Breast epithelium (tissue), 3 donors: ENCODE data around the gene FRRS1.

Source experiments
- POLR2A ChIP-seq: fragments of 450-650 bp; IDR thresholded peaks from one replicate; pipeline ENCODE4 v1.6.1; 2016; ENCODE audit warnings: antibody characterized with exemption, mild to moderate bottlenecking, moderate library complexity
- TF ChIP-seq, protein P1 (sequence below), 3 donors: fragments of 450-650 bp; IDR thresholded peaks; one replicate each; pipeline ENCODE4 v1.5.1; 2016 to 2017; ENCODE audit warnings: antibody characterized with exemption in 3 of 3, mild to moderate bottlenecking in 3 of 3, moderate library complexity in 3 of 3

- no peak for TF ChIP-seq POLR2A
- TF ChIP-seq, protein P1, sequence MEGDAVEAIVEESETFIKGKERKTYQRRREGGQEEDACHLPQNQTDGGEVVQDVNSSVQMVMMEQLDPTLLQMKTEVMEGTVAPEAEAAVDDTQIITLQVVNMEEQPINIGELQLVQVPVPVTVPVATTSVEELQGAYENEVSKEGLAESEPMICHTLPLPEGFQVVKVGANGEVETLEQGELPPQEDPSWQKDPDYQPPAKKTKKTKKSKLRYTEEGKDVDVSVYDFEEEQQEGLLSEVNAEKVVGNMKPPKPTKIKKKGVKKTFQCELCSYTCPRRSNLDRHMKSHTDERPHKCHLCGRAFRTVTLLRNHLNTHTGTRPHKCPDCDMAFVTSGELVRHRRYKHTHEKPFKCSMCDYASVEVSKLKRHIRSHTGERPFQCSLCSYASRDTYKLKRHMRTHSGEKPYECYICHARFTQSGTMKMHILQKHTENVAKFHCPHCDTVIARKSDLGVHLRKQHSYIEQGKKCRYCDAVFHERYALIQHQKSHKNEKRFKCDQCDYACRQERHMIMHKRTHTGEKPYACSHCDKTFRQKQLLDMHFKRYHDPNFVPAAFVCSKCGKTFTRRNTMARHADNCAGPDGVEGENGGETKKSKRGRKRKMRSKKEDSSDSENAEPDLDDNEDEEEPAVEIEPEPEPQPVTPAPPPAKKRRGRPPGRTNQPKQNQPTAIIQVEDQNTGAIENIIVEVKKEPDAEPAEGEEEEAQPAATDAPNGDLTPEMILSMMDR (IDR thresholded peaks at IDR 0.05), result no peak
Observed at GRCh38 chr1:99661780-99662179, 104.7 kb downstream of the FRRS1 start.
